Measurements from ENCODE around the gene CAPZB.

Gene CAPZB

DNA sequence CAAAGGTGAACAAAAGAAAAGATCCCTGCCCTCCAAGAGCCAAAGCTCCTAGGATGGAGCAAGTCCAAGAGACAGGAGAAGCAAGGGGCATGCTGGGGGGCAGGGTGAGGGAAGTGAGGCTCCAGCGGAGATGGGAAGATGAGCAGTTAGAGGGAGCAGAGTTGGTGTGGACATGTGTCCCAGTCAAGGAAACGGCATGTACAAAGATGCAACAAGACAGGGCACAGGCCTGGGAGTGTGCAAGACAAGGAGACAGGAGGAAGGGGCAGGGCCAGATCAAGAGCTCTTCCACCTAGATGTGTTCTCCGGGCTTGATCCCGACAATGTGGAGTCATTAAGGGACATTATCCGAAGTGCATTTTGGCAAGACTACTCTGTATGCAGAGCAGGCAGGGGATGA, 82.1 kb downstream of the CAPZB start:
- H3K4me3 ChIP-seq (ENCODE audit: low read depth, low read length): no peak overlapping the region
- DNase-seq (ENCODE audit: low read depth): no peak
- TF ChIP-seq, protein P1, sequence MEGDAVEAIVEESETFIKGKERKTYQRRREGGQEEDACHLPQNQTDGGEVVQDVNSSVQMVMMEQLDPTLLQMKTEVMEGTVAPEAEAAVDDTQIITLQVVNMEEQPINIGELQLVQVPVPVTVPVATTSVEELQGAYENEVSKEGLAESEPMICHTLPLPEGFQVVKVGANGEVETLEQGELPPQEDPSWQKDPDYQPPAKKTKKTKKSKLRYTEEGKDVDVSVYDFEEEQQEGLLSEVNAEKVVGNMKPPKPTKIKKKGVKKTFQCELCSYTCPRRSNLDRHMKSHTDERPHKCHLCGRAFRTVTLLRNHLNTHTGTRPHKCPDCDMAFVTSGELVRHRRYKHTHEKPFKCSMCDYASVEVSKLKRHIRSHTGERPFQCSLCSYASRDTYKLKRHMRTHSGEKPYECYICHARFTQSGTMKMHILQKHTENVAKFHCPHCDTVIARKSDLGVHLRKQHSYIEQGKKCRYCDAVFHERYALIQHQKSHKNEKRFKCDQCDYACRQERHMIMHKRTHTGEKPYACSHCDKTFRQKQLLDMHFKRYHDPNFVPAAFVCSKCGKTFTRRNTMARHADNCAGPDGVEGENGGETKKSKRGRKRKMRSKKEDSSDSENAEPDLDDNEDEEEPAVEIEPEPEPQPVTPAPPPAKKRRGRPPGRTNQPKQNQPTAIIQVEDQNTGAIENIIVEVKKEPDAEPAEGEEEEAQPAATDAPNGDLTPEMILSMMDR (IDR thresholded peaks at IDR 0.05; ENCODE audit: control insufficient read depth, extremely low read depth, insufficient read depth): no peak

DNA sequence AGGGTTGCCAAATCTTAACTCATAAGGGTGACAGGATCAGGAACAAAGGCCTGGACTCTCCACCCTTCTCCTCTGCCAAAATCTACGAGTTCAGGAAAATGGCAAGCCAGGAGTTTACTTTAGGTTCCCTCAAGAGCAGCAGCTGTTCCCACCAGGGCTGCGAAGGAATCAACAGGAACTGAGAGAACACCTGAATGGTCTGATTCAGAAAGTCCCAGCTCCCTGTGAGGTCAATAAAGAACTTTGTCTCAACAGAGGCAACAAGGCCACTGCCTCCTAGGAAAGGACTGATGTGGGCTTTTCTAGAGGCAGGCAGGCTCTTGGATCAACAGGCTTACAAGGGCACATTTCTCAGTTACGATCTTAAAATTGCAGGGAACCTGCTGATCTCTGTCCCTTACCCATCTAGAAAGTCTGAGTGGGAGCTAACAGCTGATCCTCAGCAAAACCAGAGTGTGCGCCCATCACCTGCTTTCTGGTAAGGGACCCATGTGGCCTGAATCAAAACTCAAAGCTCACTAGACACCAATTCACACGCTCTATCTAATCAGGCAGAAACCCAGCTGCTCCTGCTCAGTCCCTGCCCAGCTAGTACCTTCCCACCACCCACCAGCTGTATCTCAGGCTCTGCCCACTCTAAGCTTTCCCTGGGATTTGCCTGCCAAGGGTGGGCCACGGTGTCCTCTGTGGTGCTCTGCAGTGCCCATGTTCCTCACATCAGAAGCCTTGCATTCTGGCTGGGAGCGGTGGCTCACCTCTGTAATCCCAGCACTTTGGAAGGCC, 83.1 kb downstream of the CAPZB start:
- TF ChIP-seq, protein P1 (IDR thresholded peaks at IDR 0.05; ENCODE audit: control insufficient read depth, extremely low read depth, insufficient read depth): no peak
- no peak for DNase-seq (ENCODE audit: low read depth)

DNA sequence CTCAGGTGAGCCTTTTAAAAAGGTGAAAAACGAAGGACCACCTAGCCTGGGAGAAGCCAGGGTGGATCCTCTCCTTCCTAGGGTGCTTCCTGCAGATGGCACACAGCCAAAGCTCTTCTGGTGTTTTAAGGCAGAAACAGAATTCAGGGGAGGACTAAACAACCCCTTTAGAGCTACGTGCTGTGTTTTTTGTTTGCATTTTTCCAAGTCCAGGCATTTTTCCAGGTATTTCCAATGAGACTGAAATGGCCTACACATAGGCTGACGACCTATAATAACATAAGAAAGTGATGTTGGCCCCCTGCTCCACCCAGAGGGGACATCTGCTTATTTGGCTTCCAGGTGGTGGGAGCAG, 83.8 kb downstream of the CAPZB start:
- DNase-seq (ENCODE audit: low read depth): no peak
- H3K4me3 ChIP-seq (ENCODE audit: low read depth, low read length): no peak overlapping the region
- TF ChIP-seq, protein P1 (IDR thresholded peaks at IDR 0.05; ENCODE audit: control insufficient read depth, extremely low read depth, insufficient read depth): no peak

More for the DNA sequence above, 83.1 kb downstream of the CAPZB start:
- no peak overlapping the region for H3K4me3 ChIP-seq (ENCODE audit: low read depth, low read length)

DNA sequence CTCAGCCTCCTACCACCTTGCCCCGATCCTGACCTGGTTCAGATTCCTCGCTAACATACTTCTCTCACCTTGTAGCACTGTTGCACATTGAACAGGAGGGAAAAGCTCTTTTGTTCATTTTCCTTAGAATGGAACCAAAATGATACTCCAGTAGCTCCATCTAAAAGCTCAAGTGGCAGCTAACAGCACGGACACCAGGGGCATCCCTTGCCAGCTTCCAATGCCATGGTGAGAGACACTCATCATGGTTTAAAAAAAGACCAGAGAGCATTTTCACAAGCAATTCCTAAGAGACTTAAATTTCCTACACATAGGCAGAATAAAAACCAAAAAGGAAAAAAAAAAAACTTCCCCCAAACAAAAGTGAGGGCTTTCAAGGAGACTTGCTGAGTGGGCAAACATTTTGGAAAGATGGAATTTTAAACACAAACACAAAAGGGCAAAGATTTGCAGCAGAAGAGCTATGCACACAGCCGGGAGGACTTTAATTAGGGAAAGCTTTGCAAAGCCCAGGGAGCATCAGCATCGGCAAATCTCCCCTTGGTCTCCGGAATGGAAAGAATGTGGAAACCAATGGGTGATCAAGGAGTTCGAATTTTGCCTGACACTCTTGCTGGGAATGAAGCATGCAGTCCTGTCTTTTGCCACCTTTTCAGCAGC, 84.3 kb downstream of the CAPZB start:
- no peak overlapping the region for H3K4me3 ChIP-seq (ENCODE audit: low read depth, low read length)
- TF ChIP-seq, protein P1 (IDR thresholded peaks at IDR 0.05; ENCODE audit: control insufficient read depth, extremely low read depth, insufficient read depth): no peak
- no peak for DNase-seq (ENCODE audit: low read depth)

DNA sequence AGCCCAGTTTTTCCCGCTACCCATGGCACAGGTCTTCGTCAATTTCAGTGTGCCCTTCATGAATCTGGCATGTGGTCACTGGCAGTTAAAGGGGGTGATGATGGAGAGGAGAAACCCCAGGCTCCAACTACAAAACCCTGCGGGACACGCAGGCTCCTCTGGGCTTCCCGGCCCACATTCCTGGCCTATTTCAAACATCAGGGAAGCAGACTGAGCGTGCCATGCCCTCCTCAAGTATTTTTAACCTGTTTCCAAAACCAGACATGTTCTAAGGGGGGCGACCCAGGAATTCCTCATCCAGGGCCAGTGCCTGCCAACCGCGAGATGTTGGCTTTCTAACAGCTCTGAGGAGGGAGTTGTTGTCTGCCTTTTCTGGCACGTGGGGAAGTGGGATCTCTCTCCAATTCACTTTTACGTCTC, 85.1 kb downstream of the CAPZB start:
- no peak for DNase-seq (ENCODE audit: low read depth)
- H3K4me3 ChIP-seq (ENCODE audit: low read depth, low read length): no peak overlapping the region
- TF ChIP-seq, protein P1 (IDR thresholded peaks at IDR 0.05; ENCODE audit: control insufficient read depth, extremely low read depth, insufficient read depth): no peak

DNA sequence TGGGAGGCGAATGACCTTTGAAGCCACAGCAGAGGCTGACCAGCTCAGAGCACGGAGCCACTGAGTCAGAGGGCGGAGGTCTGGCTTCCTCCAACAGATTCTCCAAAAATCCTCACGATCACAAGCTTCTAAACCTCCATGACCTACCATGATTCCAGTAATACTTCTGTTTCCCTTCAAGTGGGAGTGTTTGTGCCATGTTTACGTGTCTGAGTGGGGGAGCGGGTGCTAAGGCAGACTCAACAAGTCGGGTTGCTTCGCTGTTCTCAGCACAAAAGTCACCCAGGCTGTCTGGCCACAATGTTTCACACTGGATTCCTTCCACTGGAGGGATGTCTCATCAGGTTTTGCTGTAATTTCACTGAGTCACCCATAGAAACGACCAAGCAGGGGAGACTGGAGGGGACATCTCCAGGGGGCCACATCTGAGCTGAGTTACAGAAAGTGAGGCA, 87.0 kb downstream of the CAPZB start:
- DNase-seq (ENCODE audit: low read depth): no peak
- TF ChIP-seq, protein P1 (IDR thresholded peaks at IDR 0.05; ENCODE audit: control insufficient read depth, extremely low read depth, insufficient read depth): no peak
- no peak overlapping the region for H3K4me3 ChIP-seq (ENCODE audit: low read depth, low read length)
